Gastroesophageal sphincter (tissue), 4 donors: ENCODE data around the gene SFI1. TPM values are rescaled to one million over a fixed set of nuclear protein-coding genes. Genes with fewer than 3 reads are reported as not detected.
A peak's percentile ranks its signal among the peaks of the same experiment; 100 is the strongest.

Experiments
- ATAC-seq: fragments of 150-250 bp; one replicate; pipeline ENCODE4 v1.9.1; 2016; ENCODE audit warnings: mild to moderate bottlenecking, moderate library complexity
- H3K27ac ChIP-seq, 4 donors: fragments of 200-600 bp; sonication (generic) in 3 of 4; 1 replicate in 3 of 4; 2 replicates in 1 of 4; pipeline ENCODE4 v1.5.1; 2016 to 2019
- H3K27me3 ChIP-seq: fragments of 200-600 bp; sonication (generic); one replicate; pipeline ENCODE4 v1.5.1; 2019
- H3K36me3 ChIP-seq, 2 donors: fragments of 200-600 bp; sonication (generic); one replicate each; pipeline ENCODE4 v1.5.1; 2019; ENCODE audit warnings: control low read depth in 1 of 2
- H3K4me1 ChIP-seq, 3 donors: fragments of 200-600 bp; sonication (generic); 1 replicate in 2 of 3; 2 replicates in 1 of 3; pipeline ENCODE4 v1.5.1; 2016 to 2019; ENCODE audit warnings: control low read depth in 2 of 3
- H3K4me3 ChIP-seq, 2 donors: fragments of 200-600 bp; sonication (generic); one replicate each; pipeline ENCODE4 v1.5.1; 2019; ENCODE audit warnings: mild to moderate bottlenecking in 1 of 2, moderate library complexity in 1 of 2
- H3K9me3 ChIP-seq, 3 donors: fragments of 200-600 bp; sonication (generic); one replicate each; pipeline ENCODE4 v1.5.1; 2017 to 2019; ENCODE audit warnings: control low read depth in 2 of 3
- EP300 ChIP-seq: sonication (generic); formaldehyde crosslinking; IDR thresholded peaks from one replicate; pipeline ENCODE4 v1.6.1; 2017; ENCODE audit warnings: antibody characterized with exemption, mild to moderate bottlenecking
- POLR2A ChIP-seq, 2 donors: fragments of 450-650 bp; IDR thresholded peaks; one replicate each; pipeline ENCODE4 v1.6.1; 2017; ENCODE audit warnings: antibody characterized with exemption in 2 of 2, mild to moderate bottlenecking in 2 of 2, moderate library complexity in 1 of 2
- POLR2AphosphoS5 ChIP-seq: sonication (generic); formaldehyde crosslinking; IDR thresholded peaks from one replicate; pipeline ENCODE4 v1.6.1; 2017; ENCODE audit warnings: antibody characterized with exemption
- WGBS, 2 donors: methylation state at CpG; one replicate each; pipeline ENCODE4 v1.1.5; 2018; ENCODE audit warnings: low coverage in 1 of 2; 5-methylcytosine and 5-hydroxymethylcytosine counted together
- total RNA-seq, 4 donors: library from RNA; depleted of rRNA; stranded (reverse); fragments of >200 nt; gene quantifications; one replicate each; pipeline ENCODE4 v1.1.0, GENCODE V29; 2016
- TF ChIP-seq, protein P1 (sequence below), 4 experiments: fragments of 200-600 bp in 2 of 4; fragments of 450-650 bp in 2 of 4; sonication (generic) in 1 of 4; IDR thresholded peaks; one replicate each; pipeline ENCODE4 v1.5.1; 2017 to 2019; ENCODE audit warnings: antibody characterized with exemption in 4 of 4, mild to moderate bottlenecking in 2 of 4, moderate library complexity in 2 of 4

SFI1 gene
- total RNA-seq, 4 donors from 2014 or later, result 14.4 to 54.8 (median 20.0) TPM

DNA sequence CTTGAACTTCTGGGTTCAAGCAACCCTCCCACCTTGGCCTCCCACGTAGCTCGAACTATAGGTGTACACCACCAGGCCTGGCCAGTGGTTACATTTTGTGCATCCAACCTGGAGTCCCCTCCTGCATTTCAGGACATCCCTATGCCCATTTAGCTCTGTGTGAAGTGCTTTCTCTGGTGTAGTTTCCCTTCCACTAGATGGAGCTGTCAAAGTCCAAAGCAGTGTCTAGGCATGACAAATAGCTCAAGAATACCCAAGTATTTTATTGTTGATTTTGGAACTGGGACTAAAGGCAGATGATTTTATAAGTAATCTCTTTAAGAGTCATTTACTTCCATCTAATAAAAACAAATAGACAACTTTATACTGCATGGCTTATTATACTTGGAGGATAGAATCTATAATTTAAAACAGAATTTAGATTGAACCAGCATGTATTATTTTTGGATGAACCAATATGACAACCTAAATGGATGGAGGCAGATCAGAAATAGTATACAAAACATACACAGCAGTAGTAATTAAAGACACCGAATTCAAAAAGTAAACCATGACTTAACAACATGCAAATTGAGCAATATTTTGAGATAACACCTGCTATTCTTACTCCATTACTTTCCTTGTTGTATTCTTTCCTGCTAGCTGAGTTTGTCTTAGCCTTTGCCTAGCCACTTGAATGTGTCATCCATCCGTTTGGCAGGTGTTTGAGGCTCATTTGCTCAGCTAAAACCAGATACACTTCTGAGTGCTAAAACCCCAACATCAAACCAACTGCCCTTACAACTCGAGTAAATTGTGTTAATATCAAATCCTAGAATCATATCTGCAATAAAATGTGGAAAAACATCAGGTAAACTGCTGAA lies 44.4 kb upstream of the SFI1 start:
- no peaks in the 10 kb centered on the region for H3K4me1 ChIP-seq
- no peaks in the 10 kb centered on the region for H3K27me3 ChIP-seq
- no peak overlapping the region for H3K27ac ChIP-seq
- H3K36me3 ChIP-seq, result peaks cover 0 to 69% of the 10 kb centered on the region in 2 donors
- no peaks in the 10 kb centered on the region for H3K9me3 ChIP-seq
- WGBS, 2 donors, result 83 to 85% methylated on average over 5 of the region's 5 CpGs
- no peak for ATAC-seq
- TF ChIP-seq EP300 (no peak), POLR2AphosphoS5 (no peak)
- TF ChIP-seq, protein P1, sequence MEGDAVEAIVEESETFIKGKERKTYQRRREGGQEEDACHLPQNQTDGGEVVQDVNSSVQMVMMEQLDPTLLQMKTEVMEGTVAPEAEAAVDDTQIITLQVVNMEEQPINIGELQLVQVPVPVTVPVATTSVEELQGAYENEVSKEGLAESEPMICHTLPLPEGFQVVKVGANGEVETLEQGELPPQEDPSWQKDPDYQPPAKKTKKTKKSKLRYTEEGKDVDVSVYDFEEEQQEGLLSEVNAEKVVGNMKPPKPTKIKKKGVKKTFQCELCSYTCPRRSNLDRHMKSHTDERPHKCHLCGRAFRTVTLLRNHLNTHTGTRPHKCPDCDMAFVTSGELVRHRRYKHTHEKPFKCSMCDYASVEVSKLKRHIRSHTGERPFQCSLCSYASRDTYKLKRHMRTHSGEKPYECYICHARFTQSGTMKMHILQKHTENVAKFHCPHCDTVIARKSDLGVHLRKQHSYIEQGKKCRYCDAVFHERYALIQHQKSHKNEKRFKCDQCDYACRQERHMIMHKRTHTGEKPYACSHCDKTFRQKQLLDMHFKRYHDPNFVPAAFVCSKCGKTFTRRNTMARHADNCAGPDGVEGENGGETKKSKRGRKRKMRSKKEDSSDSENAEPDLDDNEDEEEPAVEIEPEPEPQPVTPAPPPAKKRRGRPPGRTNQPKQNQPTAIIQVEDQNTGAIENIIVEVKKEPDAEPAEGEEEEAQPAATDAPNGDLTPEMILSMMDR (IDR thresholded peaks at IDR 0.05), result peak in 2 of 4 experiments; percentile 12 to 42
- H3K4me3 ChIP-seq, result no peak overlapping the region

DNA sequence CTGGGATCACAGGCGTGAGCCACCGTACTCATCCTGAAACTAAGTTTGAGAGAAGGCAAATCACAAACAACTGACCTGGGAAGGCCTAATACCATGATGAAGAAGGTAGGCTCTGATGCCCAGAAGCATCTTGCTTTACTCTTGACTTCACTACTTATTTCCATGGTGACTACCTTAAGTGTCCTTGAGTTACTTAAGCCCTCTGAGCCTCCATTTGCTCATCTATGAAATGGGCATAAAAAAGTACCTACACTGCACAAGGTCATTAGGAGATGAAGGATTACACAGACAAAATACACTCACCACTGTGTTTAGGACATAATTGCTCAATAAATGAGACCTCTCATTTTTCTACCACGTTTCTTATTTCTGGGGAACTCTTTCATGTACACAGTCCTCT lies 34.6 kb upstream of the SFI1 start:
- peaks cover 0 to 90% of the 10 kb centered on the region in 2 donors for H3K36me3 ChIP-seq

DNA sequence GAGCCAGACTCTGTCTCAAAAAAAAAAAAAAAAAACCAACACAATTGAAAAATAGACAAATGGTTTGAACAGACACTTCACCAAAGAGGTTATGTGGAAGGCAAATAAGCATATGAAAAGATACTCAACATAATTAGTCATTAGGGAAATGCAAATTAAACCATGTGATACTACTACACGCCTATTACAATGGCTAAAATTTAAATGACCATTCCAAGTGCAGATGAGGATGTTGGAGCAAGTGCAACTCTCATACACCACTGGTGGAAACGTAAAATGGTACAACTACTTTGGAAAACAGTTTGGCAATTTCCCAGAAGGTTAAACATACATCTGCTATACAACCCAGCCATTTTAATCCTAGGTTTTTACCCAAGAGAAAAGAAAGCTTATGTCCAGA lies 31.0 kb upstream of the SFI1 start:
- ATAC-seq, result no peak
- TF ChIP-seq EP300, result no peak
- no peak for TF ChIP-seq POLR2AphosphoS5
- TF ChIP-seq, protein P1 (IDR thresholded peaks at IDR 0.05), result no peak
- no peak for TF ChIP-seq POLR2A (IDR thresholded peaks at IDR 0.05)
- Histone ChIP-seq H3K27ac (no peak overlapping the region), H3K27me3 (no peaks in the 10 kb centered on the region), H3K4me1 (no peaks in the 10 kb centered on the region), H3K9me3 (no peaks in the 10 kb centered on the region), H3K36me3 (peaks cover 0 to 90% of the 10 kb centered on the region in 2 donors), H3K4me3 (no peak overlapping the region)
- WGBS, 2 donors, result 85 to 93% methylated on average over 2 of the region's 2 CpGs

More for the DNA sequence above, 34.6 kb upstream of the SFI1 start:
- WGBS, 2 donors, result 81 to 93% methylated on average over 3 of the region's 3 CpGs
- H3K27me3 ChIP-seq, result no peaks in the 10 kb centered on the region
- no peak overlapping the region for H3K27ac ChIP-seq
- H3K9me3 ChIP-seq, result no peaks in the 10 kb centered on the region
- H3K4me1 ChIP-seq, result no peaks in the 10 kb centered on the region
- no peak for TF ChIP-seq EP300
- TF ChIP-seq POLR2AphosphoS5, result no peak
- TF ChIP-seq, protein P1 (IDR thresholded peaks at IDR 0.05), result no peak
- no peak for TF ChIP-seq POLR2A (IDR thresholded peaks at IDR 0.05)
- no peak for ATAC-seq
- no peak overlapping the region for H3K4me3 ChIP-seq

DNA sequence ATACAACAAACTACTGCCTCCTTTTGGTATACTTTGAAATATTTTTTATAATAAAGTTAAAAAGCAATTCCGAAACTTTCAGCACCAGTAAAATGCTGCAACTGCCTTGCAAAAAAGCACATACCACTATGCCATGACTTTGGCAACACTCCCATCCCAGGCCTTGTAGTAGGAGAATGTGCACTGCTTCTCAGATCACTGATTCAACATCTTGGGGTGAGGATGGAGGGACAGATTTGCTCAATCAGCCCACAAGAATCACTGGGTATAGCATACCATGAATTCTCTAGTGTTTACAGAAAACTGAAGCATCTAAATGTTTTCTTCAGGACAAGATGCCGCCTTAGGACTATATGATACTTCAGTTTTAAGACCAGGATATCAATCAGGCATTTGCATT lies 21.6 kb upstream of the SFI1 start:
- 92 to 96% methylated on average over 2 of the region's 2 CpGs for WGBS, 2 donors
- Histone ChIP-seq H3K9me3 (no peaks in the 10 kb centered on the region), H3K36me3 (peaks cover 0 to 45% of the 10 kb centered on the region in 2 donors), H3K4me1 (peaks cover 0 to 12% (median 0%) of the 10 kb centered on the region in 3 donors), H3K4me3 (no peak overlapping the region), H3K27me3 (no peaks in the 10 kb centered on the region), H3K27ac (no peak overlapping the region)
- TF ChIP-seq POLR2AphosphoS5 (no peak), POLR2A (IDR thresholded peaks at IDR 0.05) (no peak), EP300 (no peak)
- TF ChIP-seq, protein P1 (IDR thresholded peaks at IDR 0.05), result no peak
- ATAC-seq, result no peak

DNA sequence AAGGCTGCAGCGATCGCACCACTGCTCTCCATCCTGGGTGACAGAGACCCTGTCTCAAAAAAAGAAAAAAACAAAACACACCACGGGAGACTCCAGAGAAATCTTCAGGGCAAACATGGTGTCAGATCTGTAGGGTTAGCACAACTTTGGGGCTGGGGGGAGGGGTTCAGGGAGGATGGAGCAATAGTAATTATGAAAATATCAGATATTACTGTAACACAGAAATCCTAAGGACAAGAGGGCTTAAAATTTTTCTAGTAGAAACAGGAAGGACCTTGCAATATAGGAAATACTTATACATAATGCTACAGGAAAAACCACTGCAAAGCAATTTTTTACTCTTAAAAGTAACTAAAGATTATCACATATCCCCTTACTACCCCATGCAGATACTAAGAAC lies 20.5 kb upstream of the SFI1 start:
- peaks cover 0 to 12% (median 0%) of the 10 kb centered on the region in 3 donors for H3K4me1 ChIP-seq
- no peaks in the 10 kb centered on the region for H3K9me3 ChIP-seq
- peaks cover 0 to 45% of the 10 kb centered on the region in 2 donors for H3K36me3 ChIP-seq
- H3K27me3 ChIP-seq, result no peaks in the 10 kb centered on the region
- H3K27ac ChIP-seq, result no peak overlapping the region
- TF ChIP-seq POLR2A (IDR thresholded peaks at IDR 0.05), result no peak
- TF ChIP-seq, protein P1 (IDR thresholded peaks at IDR 0.05), result no peak
- no peak for TF ChIP-seq POLR2AphosphoS5
- TF ChIP-seq EP300, result no peak
- no peak overlapping the region for H3K4me3 ChIP-seq
- 83% methylated on average over 3 of the region's 3 CpGs; no CpG with 5 or more reads in 1 of the 2 donors for WGBS, 2 donors
- no peak for ATAC-seq
